OCI-LY1 (cell line): ENCODE results near the gene ORMDL3.

ENCODE experiments used
- CTCF ChIP-seq: fragments of 200-600 bp; sonication (generic), shearing (Covaris generic); IDR thresholded peaks from 2 replicates; pipeline ENCODE4 v1.5.1; 2017; ENCODE audit warnings: mild to moderate bottlenecking, antibody characterized with exemption, low read length, moderate library complexity, mixed read lengths
- EZH2 ChIP-seq: fragments of 200-600 bp; sonication (generic), shearing (Covaris generic); IDR thresholded peaks from 2 replicates; pipeline ENCODE4 v1.8.0; 2017; ENCODE audit warnings: borderline replicate concordance, mixed run types, mild to moderate bottlenecking, antibody characterized with exemption, low read length, moderate library complexity, mixed read lengths

- TF ChIP-seq CTCF (no peak), EZH2 (no peak)
Observed at GRCh38 chr17:39894681-39895376, 32.6 kb downstream of the ORMDL3 start.
